ENCODE data around the gene MYMX. TPM values are rescaled to one million over a fixed set of nuclear protein-coding genes. Genes with fewer than 3 reads are reported as not detected.

The MYMX gene
- total and polyA plus RNA-seq, 2 of the 13 experiments (the other 11 are each of a cell fraction or from before 2014, with no cell fraction given): not detected

GRCh38 chr6:44246663-44247337 is 30.1 kb downstream of the MYMX start, which contains the start of gene HSP90AB1 (continued):
- TF ChIP-seq, protein P1, sequence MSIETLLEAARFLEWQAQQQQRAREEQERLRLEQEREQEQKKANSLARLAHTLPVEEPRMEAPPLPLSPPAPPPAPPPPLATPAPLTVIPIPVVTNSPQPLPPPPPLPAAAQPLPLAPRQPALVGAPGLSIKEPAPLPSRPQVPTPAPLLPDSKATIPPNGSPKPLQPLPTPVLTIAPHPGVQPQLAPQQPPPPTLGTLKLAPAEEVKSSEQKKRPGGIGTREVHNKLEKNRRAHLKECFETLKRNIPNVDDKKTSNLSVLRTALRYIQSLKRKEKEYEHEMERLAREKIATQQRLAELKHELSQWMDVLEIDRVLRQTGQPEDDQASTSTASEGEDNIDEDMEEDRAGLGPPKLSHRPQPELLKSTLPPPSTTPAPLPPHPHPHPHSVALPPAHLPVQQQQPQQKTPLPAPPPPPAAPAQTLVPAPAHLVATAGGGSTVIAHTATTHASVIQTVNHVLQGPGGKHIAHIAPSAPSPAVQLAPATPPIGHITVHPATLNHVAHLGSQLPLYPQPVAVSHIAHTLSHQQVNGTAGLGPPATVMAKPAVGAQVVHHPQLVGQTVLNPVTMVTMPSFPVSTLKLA (IDR thresholded peaks at IDR 0.05): no peak
- TF ChIP-seq MTF2 (CRISPR knock-in tag; IDR thresholded peaks at IDR 0.05; ENCODE audit: borderline replicate concordance) (no peak; the same call in 1 of the 2 replicates), BCLAF1 (IDR thresholded peaks at IDR 0.05) (no peak), THYN1 (CRISPR knock-in tag; IDR thresholded peaks at IDR 0.05; ENCODE audit: borderline replicate concordance, low read depth) (no peak), ZNF326 (CRISPR knock-in tag; IDR thresholded peaks at IDR 0.05; ENCODE audit: borderline replicate concordance) (no peak), FOXJ3 (CRISPR knock-in tag; IDR thresholded peaks at IDR 0.05; ENCODE audit: borderline replicate concordance) (peak; percentile 77), ZNF333 (CRISPR knock-in tag; IDR thresholded peaks at IDR 0.05; ENCODE audit: borderline replicate concordance) (no peak), RBAK (CRISPR knock-in tag; IDR thresholded peaks at IDR 0.05) (no peak), AKAP8 (CRISPR knock-in tag; IDR thresholded peaks at IDR 0.05) (no peak), ZNF558 (CRISPR knock-in tag; IDR thresholded peaks at IDR 0.05; ENCODE audit: borderline replicate concordance) (0 out of 2 replicates have a peak, but pooled peaks have one; percentile 45), ZNF235 (CRISPR knock-in tag; IDR thresholded peaks at IDR 0.05; ENCODE audit: borderline replicate concordance) (no peak; the same call in 1 of the 2 replicates), ZSCAN29 (CRISPR knock-in tag; conservative IDR thresholded peaks at IDR 0.05) (peak; percentile 21; the same call in 1 of the 2 replicates), KMT2B (CRISPR knock-in tag; IDR thresholded peaks at IDR 0.05) (no peak), ASH2L (IDR thresholded peaks at IDR 0.05; ENCODE audit: insufficient read length, low read depth, low read length) (peak; percentile 83)
- TF ChIP-seq, protein P2, sequence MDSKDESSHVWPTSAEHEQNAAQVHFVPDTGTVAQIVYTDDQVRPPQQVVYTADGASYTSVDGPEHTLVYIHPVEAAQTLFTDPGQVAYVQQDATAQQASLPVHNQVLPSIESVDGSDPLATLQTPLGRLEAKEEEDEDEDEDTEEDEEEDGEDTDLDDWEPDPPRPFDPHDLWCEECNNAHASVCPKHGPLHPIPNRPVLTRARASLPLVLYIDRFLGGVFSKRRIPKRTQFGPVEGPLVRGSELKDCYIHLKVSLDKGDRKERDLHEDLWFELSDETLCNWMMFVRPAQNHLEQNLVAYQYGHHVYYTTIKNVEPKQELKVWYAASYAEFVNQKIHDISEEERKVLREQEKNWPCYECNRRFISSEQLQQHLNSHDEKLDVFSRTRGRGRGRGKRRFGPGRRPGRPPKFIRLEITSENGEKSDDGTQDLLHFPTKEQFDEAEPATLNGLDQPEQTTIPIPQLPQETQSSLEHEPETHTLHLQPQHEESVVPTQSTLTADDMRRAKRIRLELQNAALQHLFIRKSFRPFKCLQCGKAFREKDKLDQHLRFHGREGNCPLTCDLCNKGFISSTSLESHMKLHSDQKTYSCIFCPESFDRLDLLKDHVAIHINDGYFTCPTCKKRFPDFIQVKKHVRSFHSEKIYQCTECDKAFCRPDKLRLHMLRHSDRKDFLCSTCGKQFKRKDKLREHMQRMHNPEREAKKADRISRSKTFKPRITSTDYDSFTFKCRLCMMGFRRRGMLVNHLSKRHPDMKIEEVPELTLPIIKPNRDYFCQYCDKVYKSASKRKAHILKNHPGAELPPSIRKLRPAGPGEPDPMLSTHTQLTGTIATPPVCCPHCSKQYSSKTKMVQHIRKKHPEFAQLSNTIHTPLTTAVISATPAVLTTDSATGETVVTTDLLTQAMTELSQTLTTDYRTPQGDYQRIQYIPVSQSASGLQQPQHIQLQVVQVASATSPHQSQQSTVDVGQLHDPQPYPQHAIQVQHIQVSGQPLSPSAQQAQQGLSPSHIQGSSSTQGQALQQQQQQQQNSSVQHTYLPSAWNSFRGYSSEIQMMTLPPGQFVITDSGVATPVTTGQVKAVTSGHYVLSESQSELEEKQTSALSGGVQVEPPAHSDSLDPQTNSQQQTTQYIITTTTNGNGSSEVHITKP (CRISPR knock-in tag; IDR thresholded peaks at IDR 0.05; ENCODE audit: low read depth): no peak; the same call in none of the 2 replicates
- TF ChIP-seq, protein P3, sequence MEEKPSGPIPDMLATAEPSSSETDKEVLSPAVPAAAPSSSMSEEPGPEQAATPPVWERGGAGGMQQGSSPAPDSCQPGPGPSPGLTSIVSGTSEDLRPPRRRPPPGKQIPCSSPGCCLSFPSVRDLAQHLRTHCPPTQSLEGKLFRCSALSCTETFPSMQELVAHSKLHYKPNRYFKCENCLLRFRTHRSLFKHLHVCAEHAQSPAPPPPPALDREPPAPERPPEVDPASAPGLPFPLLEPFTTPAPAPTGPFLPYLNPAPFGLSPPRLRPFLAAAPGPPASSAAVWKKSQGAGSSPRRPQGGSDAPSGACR (CRISPR knock-in tag; IDR thresholded peaks at IDR 0.05): no peak; the same call in 1 of the 2 replicates
- TF ChIP-seq, protein P4, sequence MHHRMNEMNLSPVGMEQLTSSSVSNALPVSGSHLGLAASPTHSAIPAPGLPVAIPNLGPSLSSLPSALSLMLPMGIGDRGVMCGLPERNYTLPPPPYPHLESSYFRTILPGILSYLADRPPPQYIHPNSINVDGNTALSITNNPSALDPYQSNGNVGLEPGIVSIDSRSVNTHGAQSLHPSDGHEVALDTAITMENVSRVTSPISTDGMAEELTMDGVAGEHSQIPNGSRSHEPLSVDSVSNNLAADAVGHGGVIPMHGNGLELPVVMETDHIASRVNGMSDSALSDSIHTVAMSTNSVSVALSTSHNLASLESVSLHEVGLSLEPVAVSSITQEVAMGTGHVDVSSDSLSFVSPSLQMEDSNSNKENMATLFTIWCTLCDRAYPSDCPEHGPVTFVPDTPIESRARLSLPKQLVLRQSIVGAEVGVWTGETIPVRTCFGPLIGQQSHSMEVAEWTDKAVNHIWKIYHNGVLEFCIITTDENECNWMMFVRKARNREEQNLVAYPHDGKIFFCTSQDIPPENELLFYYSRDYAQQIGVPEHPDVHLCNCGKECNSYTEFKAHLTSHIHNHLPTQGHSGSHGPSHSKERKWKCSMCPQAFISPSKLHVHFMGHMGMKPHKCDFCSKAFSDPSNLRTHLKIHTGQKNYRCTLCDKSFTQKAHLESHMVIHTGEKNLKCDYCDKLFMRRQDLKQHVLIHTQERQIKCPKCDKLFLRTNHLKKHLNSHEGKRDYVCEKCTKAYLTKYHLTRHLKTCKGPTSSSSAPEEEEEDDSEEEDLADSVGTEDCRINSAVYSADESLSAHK (CRISPR knock-in tag; IDR thresholded peaks at IDR 0.05; ENCODE audit: borderline replicate concordance): peak; percentile 82; the same call in 1 of the 2 replicates
